ENCODE measurements around the gene FAM171A2.

The FAM171A2 gene

DNA sequence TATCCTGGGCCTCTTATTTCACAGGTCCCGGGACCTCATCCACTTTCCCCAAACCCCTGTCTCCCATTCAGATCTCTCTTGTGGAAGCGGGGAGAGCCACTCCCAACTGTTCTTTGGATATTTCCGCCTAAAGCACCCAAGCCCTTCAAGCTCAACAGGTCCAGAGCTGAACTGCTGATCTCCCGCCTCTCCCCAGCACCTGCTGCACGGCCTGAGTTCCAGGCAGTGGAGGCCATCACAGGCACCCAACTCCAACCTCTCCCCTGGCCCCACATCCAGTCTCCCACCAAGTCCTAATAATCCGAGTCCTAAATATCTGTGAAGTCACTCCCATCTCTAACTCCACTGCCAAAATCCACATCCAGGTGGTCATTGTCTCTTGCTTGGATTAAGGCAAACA is 19.3 kb upstream of the FAM171A2 start:
- no peak for DNase-seq (ENCODE audit: extremely low read depth, insufficient read length)
- Histone ChIP-seq H3K27me3 (replicated peaks; ENCODE audit: control insufficient read depth, insufficient read depth, low read length) (no peaks in the 10 kb centered on the region; the same call in none of the 2 replicates), H3K4me3 (replicated peaks; ENCODE audit: low read depth, low read length) (no peak overlapping the region), H3K36me3 (ENCODE audit: control insufficient read depth, insufficient read depth, low read length) (no peaks in the 10 kb centered on the region)
- TF ChIP-seq, protein P1, sequence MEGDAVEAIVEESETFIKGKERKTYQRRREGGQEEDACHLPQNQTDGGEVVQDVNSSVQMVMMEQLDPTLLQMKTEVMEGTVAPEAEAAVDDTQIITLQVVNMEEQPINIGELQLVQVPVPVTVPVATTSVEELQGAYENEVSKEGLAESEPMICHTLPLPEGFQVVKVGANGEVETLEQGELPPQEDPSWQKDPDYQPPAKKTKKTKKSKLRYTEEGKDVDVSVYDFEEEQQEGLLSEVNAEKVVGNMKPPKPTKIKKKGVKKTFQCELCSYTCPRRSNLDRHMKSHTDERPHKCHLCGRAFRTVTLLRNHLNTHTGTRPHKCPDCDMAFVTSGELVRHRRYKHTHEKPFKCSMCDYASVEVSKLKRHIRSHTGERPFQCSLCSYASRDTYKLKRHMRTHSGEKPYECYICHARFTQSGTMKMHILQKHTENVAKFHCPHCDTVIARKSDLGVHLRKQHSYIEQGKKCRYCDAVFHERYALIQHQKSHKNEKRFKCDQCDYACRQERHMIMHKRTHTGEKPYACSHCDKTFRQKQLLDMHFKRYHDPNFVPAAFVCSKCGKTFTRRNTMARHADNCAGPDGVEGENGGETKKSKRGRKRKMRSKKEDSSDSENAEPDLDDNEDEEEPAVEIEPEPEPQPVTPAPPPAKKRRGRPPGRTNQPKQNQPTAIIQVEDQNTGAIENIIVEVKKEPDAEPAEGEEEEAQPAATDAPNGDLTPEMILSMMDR (IDR thresholded peaks at IDR 0.05; ENCODE audit: insufficient read depth, low read length, poor library complexity, severe bottlenecking), result no peak

DNA sequence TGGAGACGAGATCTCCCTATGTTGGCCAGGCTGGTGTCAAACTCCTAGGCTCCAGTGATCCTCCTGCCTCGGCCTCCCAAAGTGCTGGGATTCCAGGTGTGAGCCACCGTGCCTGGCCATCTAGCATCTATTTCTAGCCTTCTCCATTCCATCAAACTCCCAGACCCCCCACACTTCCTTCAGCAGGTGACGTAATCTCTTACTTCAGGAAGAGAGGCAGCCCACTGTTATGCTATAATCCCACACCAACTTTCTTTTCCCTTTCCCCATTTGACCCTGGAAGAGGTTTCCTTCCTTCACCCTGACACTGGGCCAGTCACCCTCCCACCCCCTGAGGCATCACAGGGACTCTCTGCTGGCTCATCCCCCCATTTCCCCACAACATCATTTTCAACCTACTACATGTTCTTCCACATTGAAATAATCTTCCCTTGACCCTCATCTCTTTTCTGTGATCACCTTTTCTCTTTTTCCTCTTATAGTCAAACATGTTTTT is 18.2 kb upstream of the FAM171A2 start:
- no peaks in the 10 kb centered on the region for H3K36me3 ChIP-seq (ENCODE audit: control insufficient read depth, insufficient read depth, low read length)
- no peak overlapping the region for H3K4me3 ChIP-seq (replicated peaks; ENCODE audit: low read depth, low read length)
- no peaks in the 10 kb centered on the region; the same call in none of the 2 replicates for H3K27me3 ChIP-seq (replicated peaks; ENCODE audit: control insufficient read depth, insufficient read depth, low read length)
- TF ChIP-seq, protein P1 (IDR thresholded peaks at IDR 0.05; ENCODE audit: insufficient read depth, low read length, poor library complexity, severe bottlenecking), result no peak
- DNase-seq (ENCODE audit: extremely low read depth, insufficient read length), result no peak

DNA sequence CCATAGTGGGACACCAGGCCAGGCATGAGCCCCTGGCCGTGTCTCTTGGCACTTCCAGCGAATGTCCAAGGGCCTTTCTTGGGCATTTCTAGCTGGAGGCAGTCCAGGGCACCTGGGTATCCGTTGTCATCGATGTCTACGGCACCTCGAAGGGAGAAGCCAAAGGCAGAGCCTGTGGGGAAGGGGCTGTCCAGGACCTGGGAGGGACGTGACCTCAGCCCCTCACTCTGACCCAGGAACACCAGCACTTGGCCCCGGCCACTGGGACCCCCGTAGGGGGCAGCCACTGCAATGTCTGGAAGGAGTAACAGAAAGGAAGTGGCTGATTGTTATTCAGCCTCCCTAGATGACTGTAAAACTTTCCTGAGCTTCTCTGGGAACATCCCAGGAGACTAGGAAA is 17.1 kb upstream of the FAM171A2 start:
- H3K36me3 ChIP-seq (ENCODE audit: control insufficient read depth, insufficient read depth, low read length), result no peaks in the 10 kb centered on the region
- no peaks in the 10 kb centered on the region; the same call in none of the 2 replicates for H3K27me3 ChIP-seq (replicated peaks; ENCODE audit: control insufficient read depth, insufficient read depth, low read length)
- TF ChIP-seq, protein P1 (IDR thresholded peaks at IDR 0.05; ENCODE audit: insufficient read depth, low read length, poor library complexity, severe bottlenecking), result no peak
- no peak for DNase-seq (ENCODE audit: extremely low read depth, insufficient read length)
- H3K4me3 ChIP-seq (replicated peaks; ENCODE audit: low read depth, low read length), result no peak overlapping the region

DNA sequence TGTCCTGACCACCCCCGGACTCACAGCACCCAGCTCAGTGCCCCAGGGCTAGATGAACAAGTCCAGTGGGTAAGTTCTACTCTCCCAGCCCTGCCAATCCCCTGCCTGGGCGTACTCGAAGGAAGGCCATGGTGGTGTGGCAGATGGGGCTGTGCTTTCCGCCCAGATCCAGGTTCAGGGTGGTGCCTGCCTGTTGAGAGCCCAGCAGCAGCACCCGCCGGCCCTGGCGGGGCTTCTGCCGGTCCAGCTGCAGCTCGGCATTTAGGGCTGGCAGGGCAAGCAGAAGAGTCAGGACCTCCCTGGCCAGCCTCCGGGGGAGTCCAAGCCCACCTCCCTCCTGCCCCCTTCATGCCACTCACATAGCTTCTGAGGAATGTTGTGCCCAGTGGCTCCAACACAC is 16.2 kb upstream of the FAM171A2 start:
- no peak for DNase-seq (ENCODE audit: extremely low read depth, insufficient read length)
- no peaks in the 10 kb centered on the region for H3K36me3 ChIP-seq (ENCODE audit: control insufficient read depth, insufficient read depth, low read length)
- H3K4me3 ChIP-seq (replicated peaks; ENCODE audit: low read depth, low read length), result no peak overlapping the region
- TF ChIP-seq, protein P1 (IDR thresholded peaks at IDR 0.05; ENCODE audit: insufficient read depth, low read length, poor library complexity, severe bottlenecking), result no peak
- no peaks in the 10 kb centered on the region; the same call in none of the 2 replicates for H3K27me3 ChIP-seq (replicated peaks; ENCODE audit: control insufficient read depth, insufficient read depth, low read length)

DNA sequence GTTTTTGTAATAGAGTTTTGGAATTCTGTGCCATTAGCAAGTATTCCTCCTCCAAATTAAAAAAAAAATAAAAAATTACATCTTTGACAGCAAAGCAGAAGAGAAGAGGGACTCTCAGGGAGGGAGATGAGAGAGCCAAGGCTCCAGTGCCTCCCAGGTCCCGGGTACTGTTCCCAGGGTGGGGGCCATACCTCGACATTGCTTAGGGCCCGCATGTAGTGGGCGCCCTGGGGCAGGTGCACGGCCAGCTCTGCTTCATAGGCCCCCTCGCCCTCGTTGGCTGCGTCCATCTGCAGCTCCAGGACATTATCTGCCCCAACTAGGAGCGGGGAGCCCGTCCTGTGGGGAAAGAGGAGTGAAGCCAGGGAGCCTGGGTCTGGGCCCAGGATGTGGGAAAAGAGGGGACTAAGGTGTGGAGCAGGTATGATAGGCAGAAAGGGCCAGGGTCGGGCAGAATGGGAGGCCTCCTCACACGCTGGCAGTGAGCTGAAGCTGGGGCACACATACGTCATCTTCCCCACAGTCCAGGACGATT is 14.6 kb upstream of the FAM171A2 start:
- TF ChIP-seq, protein P1 (IDR thresholded peaks at IDR 0.05; ENCODE audit: insufficient read depth, low read length, poor library complexity, severe bottlenecking), result no peak
- DNase-seq (ENCODE audit: extremely low read depth, insufficient read length), result no peak
- Histone ChIP-seq H3K4me3 (replicated peaks; ENCODE audit: low read depth, low read length) (no peak overlapping the region), H3K36me3 (ENCODE audit: control insufficient read depth, insufficient read depth, low read length) (no peaks in the 10 kb centered on the region), H3K27me3 (replicated peaks; ENCODE audit: control insufficient read depth, insufficient read depth, low read length) (no peaks in the 10 kb centered on the region; the same call in none of the 2 replicates)

DNA sequence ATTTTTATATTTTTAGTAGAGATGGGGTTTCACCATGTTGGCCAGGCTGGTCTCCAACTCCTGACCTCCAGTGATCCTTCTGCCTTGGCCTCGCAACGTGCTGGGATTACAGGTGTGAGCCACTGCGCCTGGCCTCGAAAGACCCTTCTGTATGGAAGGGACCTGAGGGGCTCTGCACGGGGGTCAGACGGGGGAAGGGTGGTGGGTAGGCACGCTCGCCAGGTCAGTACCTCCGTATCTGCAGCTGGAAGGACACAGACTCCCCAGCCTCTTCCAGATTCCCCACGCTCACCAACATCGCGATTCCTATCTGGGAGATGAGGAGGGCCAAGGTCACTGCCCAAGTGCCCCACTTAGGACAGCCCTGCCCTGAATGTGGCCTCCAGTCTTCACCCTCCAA is 13.1 kb upstream of the FAM171A2 start:
- H3K27me3 ChIP-seq (replicated peaks; ENCODE audit: control insufficient read depth, insufficient read depth, low read length), result no peaks in the 10 kb centered on the region; the same call in none of the 2 replicates
- no peak overlapping the region for H3K4me3 ChIP-seq (replicated peaks; ENCODE audit: low read depth, low read length)
- H3K36me3 ChIP-seq (ENCODE audit: control insufficient read depth, insufficient read depth, low read length), result no peaks in the 10 kb centered on the region
- TF ChIP-seq, protein P1 (IDR thresholded peaks at IDR 0.05; ENCODE audit: insufficient read depth, low read length, poor library complexity, severe bottlenecking), result no peak
- DNase-seq (ENCODE audit: extremely low read depth, insufficient read length), result no peak
